Nephron (organoid): ENCODE data around the gene ZNF618.

Experiments
- H3K27ac Mint-ChIP-seq, 3 experiments: 2 replicates each; pipeline ENCODE4 v1.8.0; 2020; ENCODE audit warnings: mixed read lengths in 3 of 3, mild to moderate bottlenecking in 2 of 3, moderate library complexity in 1 of 3
- H3K27me3 Mint-ChIP-seq: 2 replicates; pipeline ENCODE4 v1.8.0; 2021; ENCODE audit warnings: low read depth, mild to moderate bottlenecking, moderate library complexity, mixed read lengths
- H3K36me3 Mint-ChIP-seq: 2 replicates; pipeline ENCODE4 v1.8.0; 2020; ENCODE audit warnings: low read depth, mixed read lengths
- H3K4me1 Mint-ChIP-seq: 2 replicates; pipeline ENCODE4 v1.8.0; 2020; ENCODE audit warnings: mixed read lengths
- H3K4me3 Mint-ChIP-seq, 3 experiments: 2 replicates each; pipeline ENCODE4 v1.8.0; 2020; ENCODE audit warnings: mild to moderate bottlenecking in 3 of 3, mixed read lengths in 3 of 3, moderate library complexity in 2 of 3
- H3K9me3 Mint-ChIP-seq: 2 replicates; pipeline ENCODE4 v1.8.0; 2020; ENCODE audit warnings: mixed read lengths
- CTCF ChIP-seq, 3 experiments: fragments of 200-600 bp; sonication (generic); IDR thresholded peaks; one replicate each; pipeline ENCODE4 v1.5.0; 2021; ENCODE audit warnings: antibody characterized with exemption in 3 of 3; ENCODE audit not compliant: unreplicated experiment in 3 of 3

The ZNF618 gene

GRCh38 chr9:114030364-114030763 is 154.3 kb downstream of the ZNF618 start:
- TF ChIP-seq CTCF (IDR thresholded peaks at IDR 0.05; ENCODE audit: unreplicated experiment in 3 of 3) = no peak
- H3K4me1 Mint-ChIP-seq = peaks cover 6% of the 10 kb centered on the region
- peaks cover 81% of the 10 kb centered on the region for H3K36me3 Mint-ChIP-seq
- H3K9me3 Mint-ChIP-seq = no peaks in the 10 kb centered on the region
- no peak overlapping the region for H3K27ac Mint-ChIP-seq
- no peak overlapping the region for H3K4me3 Mint-ChIP-seq
- H3K27me3 Mint-ChIP-seq = no peaks in the 10 kb centered on the region

- Mint-ChIP-seq H3K9me3 (no peaks in the 10 kb centered on the region), H3K27me3 (no peaks in the 10 kb centered on the region), H3K4me3 (no peak overlapping the region), H3K4me1 (peaks cover 6% of the 10 kb centered on the region), H3K36me3 (peaks cover 80% of the 10 kb centered on the region), H3K27ac (no peak overlapping the region)
- no peak for TF ChIP-seq CTCF (IDR thresholded peaks at IDR 0.05; ENCODE audit: unreplicated experiment in 3 of 3)
These were observed 155.0 kb downstream of the ZNF618 start for GRCh38 chr9:114031037-114031630.

- H3K9me3 Mint-ChIP-seq = no peaks in the 10 kb centered on the region
- peaks cover under 1% of the 10 kb centered on the region for H3K4me1 Mint-ChIP-seq
- H3K27me3 Mint-ChIP-seq = no peaks in the 10 kb centered on the region
- no peak for TF ChIP-seq CTCF (IDR thresholded peaks at IDR 0.05; ENCODE audit: unreplicated experiment in 3 of 3)
- H3K4me3 Mint-ChIP-seq = no peak overlapping the region
- peak overlapping the region in 1 of 3 experiments; percentile 48 for H3K27ac Mint-ChIP-seq
- H3K36me3 Mint-ChIP-seq = peaks cover 80% of the 10 kb centered on the region
These were observed 156.1 kb downstream of the ZNF618 start for GRCh38 chr9:114031948-114032840.

- TF ChIP-seq CTCF (IDR thresholded peaks at IDR 0.05; ENCODE audit: unreplicated experiment in 3 of 3) = peak; percentile 51 to 56 (median 56)
- no peak overlapping the region for H3K27ac Mint-ChIP-seq
- H3K4me3 Mint-ChIP-seq = no peak overlapping the region
- no peaks in the 10 kb centered on the region for H3K27me3 Mint-ChIP-seq
- no peaks in the 10 kb centered on the region for H3K9me3 Mint-ChIP-seq
- H3K4me1 Mint-ChIP-seq = peaks cover 5% of the 10 kb centered on the region
- H3K36me3 Mint-ChIP-seq = peaks cover 88% of the 10 kb centered on the region
These were observed 157.4 kb downstream of the ZNF618 start for GRCh38 chr9:114033397-114034103.

- H3K9me3 Mint-ChIP-seq = no peaks in the 10 kb centered on the region
- H3K27me3 Mint-ChIP-seq = no peaks in the 10 kb centered on the region
- peaks cover 5% of the 10 kb centered on the region for H3K4me1 Mint-ChIP-seq
- TF ChIP-seq CTCF (IDR thresholded peaks at IDR 0.05; ENCODE audit: unreplicated experiment in 3 of 3) = no peak
- H3K36me3 Mint-ChIP-seq = peaks cover 88% of the 10 kb centered on the region
- no peak overlapping the region for H3K27ac Mint-ChIP-seq
- no peak overlapping the region for H3K4me3 Mint-ChIP-seq
These were observed 158.1 kb downstream of the ZNF618 start for GRCh38 chr9:114034196-114034595.
